ENCODE data around the gene BHLHA15. TPM values are rescaled to one million over a fixed set of nuclear protein-coding genes. Genes with fewer than 3 reads are reported as not detected.

Gene BHLHA15
- total and polyA plus RNA-seq, 2 donors (not counting 1 experiment from before 2014, with no cell fraction given) = 0.33 TPM; not detected in 1

GRCh38 chr7:98224701-98225181 is 13.5 kb downstream of the BHLHA15 start:
- no peaks in the 10 kb centered on the region for H3K27me3 ChIP-seq (ENCODE audit: control insufficient read depth, insufficient read depth, low read length)
- no peak for DNase-seq (ENCODE audit: low read depth in 2 of 2)
- H3K79me2 ChIP-seq (ENCODE audit: control insufficient read depth, insufficient read depth, low read length) = no peaks in the 10 kb centered on the region
- no peaks in the 10 kb centered on the region for H3K9me3 ChIP-seq (ENCODE audit: control insufficient read depth, insufficient read depth, low read depth, low read length)
- no peak for TF ChIP-seq CTCF (conservative IDR thresholded peaks at IDR 0.05 in 1 of 2, IDR thresholded peaks at IDR 0.05 in 1 of 2; ENCODE audit: low read depth in 1 of 2, low read length in 2 of 2)
- no peaks in the 10 kb centered on the region for H4K20me1 ChIP-seq (ENCODE audit: control insufficient read depth, extremely low read depth, insufficient read depth, low read length)
- peaks cover 4% of the 10 kb centered on the region for H3K36me3 ChIP-seq (ENCODE audit: control insufficient read depth, insufficient read depth, low read length)
- H3K27ac ChIP-seq (ENCODE audit: insufficient read depth, low read length) = no peak overlapping the region
- no peak overlapping the region for H3K4me2 ChIP-seq (ENCODE audit: extremely low read depth, insufficient read depth, low read length)
- no peak overlapping the region for H3K9ac ChIP-seq (ENCODE audit: insufficient read depth, low read length)
- no peak overlapping the region for H3K4me3 ChIP-seq (replicated peaks in 1 of 4; ENCODE audit: control extremely low read depth in 1 of 4, insufficient read depth in 1 of 4, low read depth in 3 of 4, low read length in 4 of 4)
- no peak overlapping the region for H2AFZ ChIP-seq (ENCODE audit: low read length)
- no peaks in the 10 kb centered on the region for H3K4me1 ChIP-seq (ENCODE audit: control insufficient read depth, extremely low read depth, insufficient read depth, low read length)

GRCh38 chr7:98225913-98226614 is 14.8 kb downstream of the BHLHA15 start:
- TF ChIP-seq EZH2 (IDR thresholded peaks at IDR 0.05; ENCODE audit: low read length, missing control alignments) (no peak), CTCF (conservative IDR thresholded peaks at IDR 0.05 in 1 of 2, IDR thresholded peaks at IDR 0.05 in 1 of 2; ENCODE audit: low read depth in 1 of 2, low read length in 2 of 2) (no peak)
- Histone ChIP-seq H3K27ac (ENCODE audit: insufficient read depth, low read length) (no peak overlapping the region), H4K20me1 (ENCODE audit: control insufficient read depth, extremely low read depth, insufficient read depth, low read length) (no peaks in the 10 kb centered on the region), H3K9me3 (ENCODE audit: control insufficient read depth, insufficient read depth, low read depth, low read length) (no peaks in the 10 kb centered on the region), H3K4me3 (replicated peaks in 1 of 4; ENCODE audit: control extremely low read depth in 1 of 4, insufficient read depth in 1 of 4, low read depth in 3 of 4, low read length in 4 of 4) (no peak overlapping the region), H2AFZ (ENCODE audit: low read length) (no peak overlapping the region), H3K36me3 (ENCODE audit: control insufficient read depth, insufficient read depth, low read length) (peaks cover 5% of the 10 kb centered on the region), H3K9ac (ENCODE audit: insufficient read depth, low read length) (no peak overlapping the region), H3K4me2 (ENCODE audit: extremely low read depth, insufficient read depth, low read length) (no peak overlapping the region), H3K27me3 (ENCODE audit: control insufficient read depth, insufficient read depth, low read length) (no peaks in the 10 kb centered on the region), H3K79me2 (ENCODE audit: control insufficient read depth, insufficient read depth, low read length) (no peaks in the 10 kb centered on the region), H3K4me1 (ENCODE audit: control insufficient read depth, extremely low read depth, insufficient read depth, low read length) (no peaks in the 10 kb centered on the region)
- no peak for DNase-seq (ENCODE audit: low read depth in 2 of 2)

- peaks cover 3% of the 10 kb centered on the region for H3K36me3 ChIP-seq (ENCODE audit: control insufficient read depth, insufficient read depth, low read length)
Measured at GRCh38 chr7:98227939-98228338, 16.7 kb downstream of the BHLHA15 start.

More at GRCh38 chr7:98227939-98228338, 16.7 kb downstream of the BHLHA15 start:
- no peak overlapping the region for H3K27ac ChIP-seq (ENCODE audit: insufficient read depth, low read length)
- H3K4me2 ChIP-seq (ENCODE audit: extremely low read depth, insufficient read depth, low read length) = no peak overlapping the region
- no peak overlapping the region for H3K4me3 ChIP-seq (replicated peaks in 1 of 4; ENCODE audit: control extremely low read depth in 1 of 4, insufficient read depth in 1 of 4, low read depth in 3 of 4, low read length in 4 of 4)
- H3K79me2 ChIP-seq (ENCODE audit: control insufficient read depth, insufficient read depth, low read length) = no peaks in the 10 kb centered on the region
- no peaks in the 10 kb centered on the region for H3K4me1 ChIP-seq (ENCODE audit: control insufficient read depth, extremely low read depth, insufficient read depth, low read length)
- H2AFZ ChIP-seq (ENCODE audit: low read length) = no peak overlapping the region
- no peaks in the 10 kb centered on the region for H3K27me3 ChIP-seq (ENCODE audit: control insufficient read depth, insufficient read depth, low read length)
- no peaks in the 10 kb centered on the region for H4K20me1 ChIP-seq (ENCODE audit: control insufficient read depth, extremely low read depth, insufficient read depth, low read length)
- H3K9ac ChIP-seq (ENCODE audit: insufficient read depth, low read length) = no peak overlapping the region
- no peak for TF ChIP-seq CTCF (conservative IDR thresholded peaks at IDR 0.05 in 1 of 2, IDR thresholded peaks at IDR 0.05 in 1 of 2; ENCODE audit: low read depth in 1 of 2, low read length in 2 of 2)
- TF ChIP-seq EZH2 (IDR thresholded peaks at IDR 0.05; ENCODE audit: low read length, missing control alignments) = no peak
- no peak for DNase-seq (ENCODE audit: low read depth in 2 of 2)
- H3K9me3 ChIP-seq (ENCODE audit: control insufficient read depth, insufficient read depth, low read depth, low read length) = no peaks in the 10 kb centered on the region
